Endothelial cell of umbilical vein (primary cell): ENCODE data around the gene ATP1A4. TPM values are rescaled to one million over a fixed set of nuclear protein-coding genes. Genes with fewer than 3 reads are reported as not detected.

ENCODE experiments used
- BruUV-seq: library from RNA; stranded (reverse); fragments of 400-500 nt; replicated peaks from 2 replicates; lab custom pipeline; 2021; lab: Mats Ljungman, UMichigan
- CTCF ChIA-PET: fragments of 300-600, 350-600 bp; sonication (Branson Sonifier 250); formaldehyde crosslinking; loops from one replicate; lab custom pipeline; 2021; ENCODE audit warnings: antibody characterized with exemption, inconsistent platforms; lab: Charles Lee
- POLR2A ChIA-PET: fragments of 300-600, 350-600 bp; sonication (Branson Sonifier 250); formaldehyde crosslinking; loops from one replicate; lab custom pipeline; 2021; ENCODE audit warnings: antibody characterized with exemption, inconsistent platforms; lab: Charles Lee
- DNase-seq: peaks from one replicate; pipeline ENCODE4 v3.0.0-alpha.2; 2011; ENCODE audit warnings: low read depth, low spot score
- FAIRE-seq: peaks from 2 replicates; lab custom pipeline; 2011; peaks lifted over from hg19 to GRCh38; lab: Jason Lieb, UNC
- H2AFZ ChIP-seq: 2 replicates; pipeline ENCODE4 v1.6.0; 2012; ENCODE audit warnings: low read depth, low read length, control low read depth, inconsistent platforms
- H3K27ac ChIP-seq: 2 replicates; pipeline ENCODE4 v1.5.1; 2011; ENCODE audit warnings: low read depth, mild to moderate bottlenecking, control low read depth, low read length, moderate library complexity; ENCODE audit not compliant: insufficient read depth
- H3K27me3 ChIP-seq, 2 experiments: 2 replicates each; pipeline versions ENCODE4 v1.6.0 to v1.6.1; 2011; ENCODE audit warnings: low read length in 2 of 2, mixed read lengths in 1 of 2; ENCODE audit not compliant: control insufficient read depth in 2 of 2, insufficient read depth in 2 of 2
- H3K36me3 ChIP-seq, 2 experiments: 2 replicates in 1 of 2; 3 replicates in 1 of 2; pipeline ENCODE4 v1.5.1; 2011; ENCODE audit warnings: low read length in 2 of 2, mild to moderate bottlenecking in 1 of 2, moderate library complexity in 1 of 2; ENCODE audit not compliant: control insufficient read depth in 2 of 2, insufficient read depth in 2 of 2; ENCODE audit errors: extremely low read depth in 1 of 2
- H3K4me1 ChIP-seq: 3 replicates; pipeline ENCODE4 v1.5.1; 2011; ENCODE audit warnings: mild to moderate bottlenecking, low read length; ENCODE audit not compliant: control insufficient read depth, insufficient read depth; ENCODE audit errors: extremely low read depth
- H3K4me2 ChIP-seq: 2 replicates; pipeline ENCODE4 v1.6.1; 2011; ENCODE audit warnings: low read length, control low read depth, mixed read lengths; ENCODE audit not compliant: insufficient read depth
- H3K4me3 ChIP-seq, 3 experiments: fragments of 200-600 bp in 1 of 3; sonication (generic), shearing (Covaris generic) in 1 of 3; replicated peaks in 1 of 3; 2 replicates each; pipeline ENCODE4 v1.5.1; 2011 to 2016; ENCODE audit warnings: control low read depth in 3 of 3, low read length in 3 of 3, mild to moderate bottlenecking in 2 of 3, inconsistent platforms in 1 of 3, low read depth in 1 of 3, moderate library complexity in 1 of 3; ENCODE audit not compliant: insufficient read depth in 1 of 3
- H3K79me2 ChIP-seq: 2 replicates; pipeline ENCODE4 v1.6.0; 2012; ENCODE audit warnings: low read length, inconsistent platforms; ENCODE audit not compliant: control insufficient read depth, insufficient read depth
- H3K9ac ChIP-seq: replicated peaks from 2 replicates; pipeline ENCODE3; 2011; ENCODE audit warnings: low read length, control low read depth; ENCODE audit not compliant: insufficient read depth; ENCODE audit errors: extremely low read depth
- H3K9me1 ChIP-seq: replicated peaks from 3 replicates; pipeline ENCODE4 v1.6.0; 2011; ENCODE audit warnings: mild to moderate bottlenecking, low read length; ENCODE audit not compliant: control insufficient read depth, insufficient read depth; ENCODE audit errors: extremely low read depth
- H3K9me3 ChIP-seq: replicated peaks from 2 replicates; pipeline ENCODE4 v1.5.1; 2012; ENCODE audit warnings: low read length, inconsistent platforms; ENCODE audit not compliant: control insufficient read depth, insufficient read depth
- H4K20me1 ChIP-seq: replicated peaks from 2 replicates; pipeline ENCODE3; 2011; ENCODE audit warnings: mild to moderate bottlenecking, low read length; ENCODE audit not compliant: control insufficient read depth, insufficient read depth; ENCODE audit errors: extremely low read depth
- CTCF ChIP-seq, 2 donors: IDR thresholded peaks; 1 replicate in 1 of 2; 2 replicates in 1 of 2; pipeline ENCODE4 v1.5.1; 2011; ENCODE audit warnings: low read length in 2 of 2, mild to moderate bottlenecking in 2 of 2, moderate library complexity in 2 of 2, control low read depth in 1 of 2, inconsistent platforms in 1 of 2, low read depth in 1 of 2; ENCODE audit not compliant: insufficient read depth in 1 of 2; ENCODE audit errors: extremely low read depth in 1 of 2
- EZH2 ChIP-seq: IDR thresholded peaks from 2 replicates; pipeline ENCODE4 v1.6.1; 2012; ENCODE audit warnings: borderline replicate concordance, low read depth, mild to moderate bottlenecking, moderate library complexity, low read length, inconsistent platforms; ENCODE audit not compliant: severe bottlenecking
- FOS ChIP-seq: IDR thresholded peaks from 2 replicates; pipeline ENCODE4 v1.6.1; 2011; ENCODE audit warnings: mild to moderate bottlenecking, low read length, moderate library complexity, borderline replicate concordance; ENCODE audit not compliant: insufficient read depth
- GATA2 ChIP-seq: IDR thresholded peaks from 2 replicates; pipeline ENCODE4 v1.7.0; 2011; ENCODE audit warnings: low read depth, mild to moderate bottlenecking, moderate library complexity, mixed read lengths, low read length; ENCODE audit not compliant: insufficient read length, insufficient read depth
- JUN ChIP-seq: IDR thresholded peaks from 2 replicates; pipeline ENCODE4 v1.6.1; 2011; ENCODE audit warnings: borderline replicate concordance, low read depth; ENCODE audit not compliant: insufficient read length, insufficient read depth
- MAX ChIP-seq: IDR thresholded peaks from 2 replicates; pipeline ENCODE4 v1.6.1; 2011; ENCODE audit not compliant: insufficient read depth, insufficient read length
- MYC ChIP-seq: IDR thresholded peaks from one replicate; pipeline ENCODE4 v1.6.1; 2011; ENCODE audit warnings: mild to moderate bottlenecking, low read depth, low read length
- POLR2A ChIP-seq: IDR thresholded peaks from 2 replicates; pipeline ENCODE4 v1.6.1; 2012; ENCODE audit warnings: low read depth, mild to moderate bottlenecking, control low read depth, low read length
- POLR2AphosphoS5 ChIP-seq: IDR thresholded peaks from 2 replicates; pipeline ENCODE4 v1.6.1; 2012; ENCODE audit warnings: low read depth, mild to moderate bottlenecking, control low read depth, low read length, moderate library complexity; ENCODE audit not compliant: insufficient read depth
- dilution Hi-C: fragments of 300-500 bp; cut with MboI; formaldehyde crosslinking; loops from one replicate; pipeline ENCODE4 v1.15.0; 2019; ENCODE audit warnings: low sequenced_read_pairs; ENCODE audit not compliant: extremely low pct_ligation_motif_present
- intact Hi-C: fragments of 100-400 bp; cut with micrococcal nuclease; formaldehyde crosslinking; loops from one replicate; pipeline ENCODE4 v1.10.0; 2022
- polyA plus RNA-seq, 4 experiments: library from polyadenylated mRNA; depleted of rRNA in 3 of 4; stranded (reverse) in 3 of 4; unstranded in 1 of 4; fragments of >200 nt; gene quantifications; 2 replicates each; pipeline versions ENCODE4 v1.2.1 to v1.2.3, GENCODE V29; 2011 to 2012; ENCODE audit warnings: missing spikeins in 1 of 4
- total RNA-seq: library from RNA; stranded (reverse); gene quantifications from 2 replicates; pipeline ENCODE4 v1.2.3, GENCODE V29; 2021

The ATP1A4 gene
- total and polyA plus RNA-seq, 2 donors (not counting 3 experiments of a cell fraction or from before 2014, with no cell fraction given) = not detected

GRCh38 chr1:160168609-160169369 lies 17.4 kb downstream of the ATP1A4 start:
- dilution Hi-C loops (no loop called here), intact Hi-C loops (no loop called here)
- Histone ChIP-seq H3K27ac (no peak overlapping the region), H3K9ac (no peak overlapping the region), H3K9me3 (no peaks in the 10 kb centered on the region), H4K20me1 (no peaks in the 10 kb centered on the region), H3K9me1 (no peaks in the 10 kb centered on the region), H3K79me2 (no peaks in the 10 kb centered on the region), H3K36me3 (no peaks in the 10 kb centered on the region), H3K27me3 (peaks cover 7 to 13% of the 10 kb centered on the region in 2 experiments), H3K4me3 (no peak overlapping the region), H3K4me2 (no peak overlapping the region), H3K4me1 (no peaks in the 10 kb centered on the region), H2AFZ (no peak overlapping the region)
- CTCF ChIA-PET = interaction anchor here (0.7 to 1.0 kb wide), 2 partner anchors 25 to 123 kb away, joined by 5 read pairs; no protein-coding TSS in a partner anchor
- BruUV-seq = no TSS peak
- TF ChIP-seq MAX (no peak), EZH2 (no peak), POLR2AphosphoS5 (no peak), FOS (no peak), MYC (no peak), JUN (no peak), GATA2 (no peak), CTCF (IDR thresholded peaks at IDR 0.05; ENCODE audit: extremely low read depth in 1 of 2, insufficient read depth in 1 of 2, low read depth in 1 of 2, low read length in 2 of 2) (no peak), POLR2A (no peak)
- POLR2A ChIA-PET = no interaction called here
- FAIRE-seq (no peak), DNase-seq (no peak)
